Urothelium cell line (cell line): ENCODE data around the gene NUP210L.
"Not testable (repeated sequence)": the region's sequence is repeated elsewhere in the genome, so short reads cannot be mapped to it uniquely, and the experiment has no call there.

Source experiments
- DNase-seq: peaks from one replicate; pipeline ENCODE4 v3.0.0; 2011; ENCODE audit warnings: low spot score, mixed read lengths
- FAIRE-seq: peaks from 2 replicates; lab custom pipeline; 2011; peaks lifted over from hg19 to GRCh38; lab: Jason Lieb, UNC

The NUP210L gene

DNA sequence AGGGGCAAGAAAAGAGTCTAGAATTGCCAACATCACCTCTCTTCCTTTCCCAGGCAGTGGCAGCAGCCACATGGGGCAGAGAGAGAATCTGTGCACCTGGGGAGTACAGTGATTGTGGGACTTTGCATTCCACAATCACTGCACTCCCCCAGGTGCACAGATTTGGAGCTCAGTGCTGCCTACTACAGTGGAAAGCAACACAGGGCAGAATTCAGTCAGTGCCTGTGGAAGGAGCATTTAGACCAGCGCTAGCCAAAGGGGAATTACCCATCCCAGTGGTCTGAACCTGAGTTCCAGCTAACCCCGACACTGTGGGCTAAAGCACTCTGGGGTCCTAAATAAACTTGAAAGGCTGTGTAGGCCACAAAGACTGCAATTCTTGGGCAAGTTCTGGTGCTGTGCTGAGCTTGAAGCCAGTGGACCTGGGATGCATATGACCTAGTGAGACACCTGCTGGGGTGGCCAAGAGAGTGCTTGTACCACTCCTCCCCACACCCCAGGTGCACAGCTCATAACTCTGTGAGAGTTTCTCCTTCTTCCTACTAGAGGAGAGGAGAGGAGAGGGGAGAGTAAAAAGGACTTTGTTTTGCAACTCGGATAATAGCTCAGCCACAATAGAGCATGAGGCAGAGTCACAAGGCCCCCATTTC lies 50.3 kb downstream of the NUP210L start:
- no peak for DNase-seq
- FAIRE-seq, result no peak

DNA sequence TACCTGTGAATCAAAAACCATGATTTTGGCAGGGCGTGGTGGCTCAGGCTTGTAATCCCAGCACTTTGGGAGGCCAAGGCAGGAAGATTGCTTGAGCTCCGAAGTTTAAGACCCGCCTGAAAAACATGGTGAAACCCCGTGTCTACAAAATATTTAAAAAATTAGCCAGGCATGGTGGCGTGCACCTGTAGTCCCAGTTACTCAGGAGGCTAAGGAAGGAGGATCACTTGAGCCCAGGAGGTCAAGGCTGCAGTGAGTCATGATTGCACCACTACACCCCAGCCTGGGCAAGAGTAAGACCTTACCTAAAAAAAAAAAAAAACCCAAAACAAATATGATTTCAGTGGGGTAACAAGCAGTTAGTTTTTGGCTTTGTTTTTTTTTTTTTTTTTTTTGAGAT lies 54.7 kb downstream of the NUP210L start:
- FAIRE-seq, DNase-seq: not testable (repeated sequence)

GRCh38 chr1:154097873-154098272 lies 57.0 kb downstream of the NUP210L start:
- no peak for DNase-seq
- peak; percentile 13 for FAIRE-seq

DNA sequence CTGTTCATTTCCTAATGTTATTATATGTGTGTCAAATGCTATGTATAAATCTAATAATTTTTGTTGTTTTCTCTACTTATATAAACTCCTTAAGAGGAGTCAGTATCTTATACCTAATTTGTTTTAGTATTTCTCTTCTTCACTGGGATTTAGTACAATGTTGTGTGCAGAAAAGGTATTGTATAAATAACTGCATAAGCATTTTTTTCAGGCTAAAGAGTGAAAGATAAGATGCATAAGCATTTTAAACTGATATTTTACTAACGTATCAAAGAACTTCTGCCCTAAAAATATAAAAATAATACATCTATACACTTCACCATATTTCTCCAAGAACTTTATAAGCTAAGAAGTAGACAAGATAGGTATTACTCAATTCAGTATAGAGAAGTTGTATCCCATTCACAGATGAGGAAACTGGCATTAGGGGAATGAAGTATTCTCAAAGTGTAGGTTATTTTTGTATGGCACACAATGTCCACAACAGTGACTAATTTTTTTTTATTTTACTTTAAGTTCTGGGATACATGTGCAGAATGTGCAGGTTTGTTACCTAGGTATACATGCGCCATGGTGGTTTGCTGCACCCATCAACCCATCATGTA lies 59.3 kb downstream of the NUP210L start:
- no peak for FAIRE-seq
- no peak for DNase-seq

- DNase-seq (no peak), FAIRE-seq (no peak)
Measured at GRCh38 chr1:154094411-154094810, 60.5 kb downstream of the NUP210L start.

DNA sequence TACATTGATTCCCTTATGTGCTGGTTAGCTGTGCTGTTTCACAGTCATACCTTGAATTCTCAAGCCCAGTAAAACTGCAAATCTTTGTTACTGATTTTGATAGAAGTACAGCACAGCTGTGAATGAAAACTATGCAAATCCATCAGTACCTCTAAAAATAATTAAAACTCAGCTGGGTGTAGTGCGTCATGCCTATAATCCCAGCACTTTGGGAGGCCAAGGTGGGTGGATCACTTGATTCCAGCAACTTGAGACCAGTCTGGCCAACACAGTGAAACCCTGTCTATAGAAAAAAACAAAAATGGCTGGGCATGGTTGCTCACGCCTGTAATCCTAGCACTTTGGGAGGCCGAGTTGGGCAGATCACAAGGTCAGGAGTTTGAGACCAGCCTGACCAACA lies 61.2 kb downstream of the NUP210L start:
- FAIRE-seq (no peak), DNase-seq (no peak)

DNA sequence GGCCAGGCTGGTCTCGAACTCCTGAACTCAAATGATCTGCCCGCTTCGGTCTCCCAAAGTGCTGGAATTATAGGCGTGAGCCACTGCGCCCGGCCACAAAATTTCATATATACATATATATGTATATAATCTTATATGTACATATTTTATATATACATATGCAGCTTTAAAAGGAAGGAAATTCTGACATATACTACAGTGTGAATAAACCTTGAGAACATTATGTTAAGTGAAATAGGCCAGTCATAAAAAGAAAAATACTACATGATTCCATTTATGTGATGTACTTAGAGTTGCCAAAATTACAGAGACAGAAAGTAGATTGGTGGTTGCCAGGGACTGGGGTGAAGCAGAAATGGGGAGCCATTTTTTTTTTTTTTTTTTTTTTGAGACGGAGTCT lies 63.2 kb downstream of the NUP210L start:
- FAIRE-seq (no peak), DNase-seq (no peak)

DNA sequence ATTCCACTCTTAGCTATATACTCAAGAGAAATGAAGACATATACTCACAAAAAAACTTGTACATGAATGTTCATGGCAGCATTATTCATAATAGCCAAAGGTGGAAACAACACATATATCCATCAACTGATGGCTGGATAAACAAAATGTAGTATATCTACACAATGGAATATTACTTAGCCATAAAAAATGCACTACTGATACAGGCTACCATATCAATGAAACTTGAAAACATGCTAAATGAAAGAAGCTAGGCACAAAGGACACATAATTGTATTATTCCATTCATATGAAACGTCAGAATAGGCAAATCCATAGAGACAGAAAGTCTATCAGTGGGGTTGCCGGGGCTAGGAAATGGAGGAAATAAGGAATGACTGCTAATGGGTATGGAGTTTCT lies 67.3 kb downstream of the NUP210L start:
- DNase-seq, result no peak
- no peak for FAIRE-seq

DNA sequence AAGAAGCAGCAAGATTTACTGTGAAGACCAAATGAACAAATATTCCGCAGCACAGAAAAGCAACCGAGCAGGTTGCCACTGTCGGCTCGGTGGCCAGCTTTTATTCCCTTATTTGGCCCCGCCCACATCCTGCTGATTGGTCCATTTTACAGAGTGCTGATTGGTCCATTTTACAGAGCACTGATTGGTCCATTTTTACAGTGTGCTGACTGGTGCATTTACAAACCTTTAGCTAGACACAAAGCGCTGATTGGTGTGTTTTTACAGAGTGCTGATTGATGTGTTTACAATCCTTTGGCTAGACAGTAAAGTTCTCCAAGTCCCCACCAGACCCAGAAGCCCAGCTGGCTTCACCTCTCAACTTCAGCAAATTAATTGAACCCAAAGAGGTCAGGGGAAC lies 71.8 kb downstream of the NUP210L start:
- FAIRE-seq, DNase-seq: not testable (repeated sequence)

GRCh38 chr1:154081386-154082126 lies 73.3 kb downstream of the NUP210L start:
- FAIRE-seq (no peak), DNase-seq (no peak)

DNA sequence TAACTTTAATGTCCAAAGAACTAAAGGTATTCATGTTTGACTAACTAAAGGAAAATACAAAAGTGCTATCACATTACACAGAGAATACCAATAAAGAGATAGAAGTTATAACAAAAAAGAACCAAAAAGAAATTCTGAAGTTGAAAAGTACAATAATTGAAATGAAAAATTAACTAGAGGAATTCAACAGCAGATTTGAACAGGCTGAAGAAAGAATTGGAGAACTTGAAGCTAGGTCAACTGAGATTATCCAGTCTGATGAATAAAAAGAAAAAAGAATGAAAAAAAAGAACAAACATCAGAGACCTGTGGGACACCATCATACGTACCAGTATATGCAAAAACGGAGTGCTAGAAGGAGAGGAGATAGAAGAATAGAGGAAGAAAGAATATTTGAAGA lies 78.5 kb downstream of the NUP210L start:
- FAIRE-seq (no peak), DNase-seq (no peak)

- no peak for FAIRE-seq
- DNase-seq, result no peak
Measured at GRCh38 chr1:154075746-154076145, 79.1 kb downstream of the NUP210L start.

- FAIRE-seq, result no peak
- DNase-seq, result no peak
Measured at GRCh38 chr1:154062309-154062708, 92.6 kb downstream of the NUP210L start.

- not testable (repeated sequence) for FAIRE-seq
Measured at GRCh38 chr1:154047436-154047835, 107.4 kb downstream of the NUP210L start.

DNA sequence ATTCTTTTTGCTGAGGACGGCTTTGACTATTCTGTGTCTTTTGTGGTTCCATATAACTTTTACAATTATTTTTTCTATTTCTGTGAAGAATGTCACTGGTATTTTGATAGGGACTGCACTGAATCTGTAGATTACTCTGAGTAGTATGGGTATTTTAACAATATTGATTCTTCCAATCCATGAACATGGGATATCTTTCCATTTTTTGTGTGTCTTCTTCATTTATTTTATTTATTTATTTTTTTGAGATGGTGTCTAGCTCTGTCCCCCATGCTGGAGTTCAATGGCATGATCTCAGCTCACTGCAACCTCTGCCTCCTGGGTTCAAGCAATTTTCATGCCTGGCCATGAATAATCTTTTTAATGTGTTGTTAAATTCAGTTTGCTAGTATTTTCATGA lies 121.2 kb downstream of the NUP210L start:
- not testable (repeated sequence) for DNase-seq, FAIRE-seq

More at GRCh38 chr1:154047436-154047835, 107.4 kb downstream of the NUP210L start:
- not testable (repeated sequence) for DNase-seq

DNA sequence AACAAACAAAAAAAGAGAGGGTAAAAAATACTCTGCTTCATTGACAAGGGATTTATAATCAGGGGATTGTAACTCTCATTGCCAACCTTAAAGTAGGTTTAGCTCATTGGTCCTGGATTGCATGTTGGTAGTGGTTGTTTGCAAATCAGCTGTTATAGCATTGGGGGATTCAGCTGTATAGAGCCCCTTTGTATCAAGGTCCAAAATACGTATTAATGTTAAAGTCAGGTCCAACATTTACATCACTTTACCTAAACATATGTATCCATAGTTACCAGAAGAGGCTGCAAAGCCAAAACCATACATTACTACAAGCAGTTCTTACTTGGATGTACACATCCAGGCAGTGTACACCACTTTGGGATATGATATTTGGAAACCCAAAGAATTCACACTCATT lies 134.9 kb downstream of the NUP210L start:
- DNase-seq (no peak), FAIRE-seq (no peak)

DNA sequence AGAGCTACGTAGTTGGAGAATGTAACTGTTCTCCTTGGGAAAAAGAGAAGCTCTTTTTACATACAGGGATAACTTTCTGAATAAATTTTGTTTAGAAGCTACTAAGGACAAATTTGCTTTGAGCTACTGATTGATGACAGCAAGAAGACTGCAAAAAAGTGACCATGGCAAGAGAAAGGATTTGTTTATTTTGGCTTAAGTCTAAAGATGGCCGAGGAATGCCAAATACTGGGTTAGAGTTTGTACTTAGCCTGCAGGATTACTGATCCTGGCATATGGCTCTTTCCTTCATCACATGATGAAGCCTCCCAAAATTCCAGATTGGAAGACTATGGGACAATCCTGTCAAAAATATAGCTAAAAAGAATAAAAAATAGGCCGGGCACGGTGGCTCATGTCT lies 135.6 kb downstream of the NUP210L start:
- FAIRE-seq, result no peak

GRCh38 chr1:154014154-154014907 lies 140.5 kb downstream of the NUP210L start:
- DNase-seq (no peak), FAIRE-seq (no peak)

More for the DNA sequence above, 135.6 kb downstream of the NUP210L start:
- DNase-seq, result no peak

DNA sequence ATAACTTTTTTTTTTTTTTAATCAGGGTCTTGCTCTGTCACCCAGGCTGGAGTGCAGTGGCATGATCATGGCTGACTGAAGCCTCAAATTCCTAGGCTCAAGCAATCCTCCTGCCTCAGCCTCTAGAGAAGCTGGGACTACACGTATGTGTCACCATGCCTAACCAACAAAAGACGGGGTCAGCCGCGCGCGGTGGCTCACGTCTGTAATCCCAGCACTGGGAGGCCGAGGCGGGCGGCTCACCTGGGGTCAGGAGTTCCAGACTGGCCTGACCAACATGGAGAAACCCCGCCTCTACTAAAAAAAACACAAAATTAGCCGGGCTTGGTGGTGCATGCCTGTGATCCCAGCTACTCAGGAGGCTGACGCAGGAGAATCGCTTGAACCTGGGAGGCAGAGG lies 142.3 kb downstream of the NUP210L start:
- FAIRE-seq, DNase-seq: not testable (repeated sequence)

DNA sequence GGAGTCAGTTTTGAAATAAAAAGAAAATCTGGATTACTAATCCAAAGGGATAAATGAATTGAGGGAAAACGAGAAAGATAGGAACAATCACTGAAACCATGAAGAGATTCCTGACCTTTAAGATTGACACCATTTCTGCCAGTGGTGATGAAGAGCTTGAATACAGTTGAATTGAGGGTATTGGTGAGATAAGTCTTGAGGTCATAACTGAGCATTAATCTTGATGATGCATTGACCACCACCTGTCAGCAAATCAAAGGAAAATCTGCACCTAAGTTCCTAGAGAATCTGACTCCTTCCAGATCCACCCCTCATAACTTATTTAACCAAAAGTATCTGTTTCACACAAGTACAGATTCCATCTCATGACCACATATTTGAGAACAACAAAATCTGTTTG lies 142.7 kb downstream of the NUP210L start:
- no peak for FAIRE-seq
- no peak for DNase-seq

- FAIRE-seq, result no peak
Measured at GRCh38 chr1:154006136-154006535, 148.7 kb downstream of the NUP210L start.

More at GRCh38 chr1:154006136-154006535, 148.7 kb downstream of the NUP210L start:
- DNase-seq, result no peak
